ENCODE results near the gene TEPSIN.

Gene TEPSIN

GRCh38 chr17:81257533-81257932 is 18.7 kb upstream of the TEPSIN start:
- Histone ChIP-seq H3K4me1 (ENCODE audit: control insufficient read depth, insufficient read depth, low read length) (no peaks in the 10 kb centered on the region), H3K9me3 (ENCODE audit: control insufficient read depth, insufficient read depth, low read length) (no peaks in the 10 kb centered on the region), H3K9ac (ENCODE audit: low read depth, low read length) (no peak overlapping the region), H3K36me3 (ENCODE audit: control insufficient read depth, insufficient read depth, low read length) (peaks cover 26% of the 10 kb centered on the region), H3K27ac (ENCODE audit: low read depth, low read length) (no peak overlapping the region), H3K4me3 (ENCODE audit: low read depth, low read length) (no peak overlapping the region), H3K27me3 (ENCODE audit: control insufficient read depth, insufficient read depth, low read length) (no peaks in the 10 kb centered on the region)

GRCh38 chr17:81256616-81257015 is 17.8 kb upstream of the TEPSIN start:
- Histone ChIP-seq H3K27me3 (ENCODE audit: control insufficient read depth, insufficient read depth, low read length) (no peaks in the 10 kb centered on the region), H3K4me3 (ENCODE audit: low read depth, low read length) (no peak overlapping the region), H3K36me3 (ENCODE audit: control insufficient read depth, insufficient read depth, low read length) (peaks cover 24% of the 10 kb centered on the region), H3K4me1 (ENCODE audit: control insufficient read depth, insufficient read depth, low read length) (no peaks in the 10 kb centered on the region), H3K9me3 (ENCODE audit: control insufficient read depth, insufficient read depth, low read length) (no peaks in the 10 kb centered on the region), H3K27ac (ENCODE audit: low read depth, low read length) (no peak overlapping the region), H3K9ac (ENCODE audit: low read depth, low read length) (no peak overlapping the region)

GRCh38 chr17:81254955-81255717 is 16.3 kb upstream of the TEPSIN start:
- H3K36me3 ChIP-seq (ENCODE audit: control insufficient read depth, insufficient read depth, low read length), result peaks cover 19% of the 10 kb centered on the region
- no peaks in the 10 kb centered on the region for H3K27me3 ChIP-seq (ENCODE audit: control insufficient read depth, insufficient read depth, low read length)
- no peaks in the 10 kb centered on the region for H3K4me1 ChIP-seq (ENCODE audit: control insufficient read depth, insufficient read depth, low read length)
- H3K9me3 ChIP-seq (ENCODE audit: control insufficient read depth, insufficient read depth, low read length), result no peaks in the 10 kb centered on the region
- H3K4me3 ChIP-seq (ENCODE audit: low read depth, low read length), result no peak overlapping the region
- no peak overlapping the region for H3K27ac ChIP-seq (ENCODE audit: low read depth, low read length)
- no peak overlapping the region for H3K9ac ChIP-seq (ENCODE audit: low read depth, low read length)

- H3K27ac ChIP-seq (ENCODE audit: low read depth, low read length), result no peak overlapping the region
- H3K4me3 ChIP-seq (ENCODE audit: low read depth, low read length), result no peak overlapping the region
- no peaks in the 10 kb centered on the region for H3K9me3 ChIP-seq (ENCODE audit: control insufficient read depth, insufficient read depth, low read length)
- no peak overlapping the region for H3K9ac ChIP-seq (ENCODE audit: low read depth, low read length)
- no peaks in the 10 kb centered on the region for H3K4me1 ChIP-seq (ENCODE audit: control insufficient read depth, insufficient read depth, low read length)
- no peaks in the 10 kb centered on the region for H3K27me3 ChIP-seq (ENCODE audit: control insufficient read depth, insufficient read depth, low read length)
- peaks cover 7% of the 10 kb centered on the region; the same call in 1 of the 2 replicates for H3K36me3 ChIP-seq (ENCODE audit: control insufficient read depth, insufficient read depth, low read length)
Observed at GRCh38 chr17:81253358-81254131, 14.7 kb upstream of the TEPSIN start.

- Histone ChIP-seq H3K4me3 (ENCODE audit: low read depth, low read length) (no peak overlapping the region), H3K9ac (ENCODE audit: low read depth, low read length) (no peak overlapping the region), H3K4me1 (ENCODE audit: control insufficient read depth, insufficient read depth, low read length) (no peaks in the 10 kb centered on the region), H3K27ac (ENCODE audit: low read depth, low read length) (no peak overlapping the region), H3K9me3 (ENCODE audit: control insufficient read depth, insufficient read depth, low read length) (no peaks in the 10 kb centered on the region), H3K36me3 (ENCODE audit: control insufficient read depth, insufficient read depth, low read length) (peaks cover 7% of the 10 kb centered on the region; the same call in 1 of the 2 replicates), H3K27me3 (ENCODE audit: control insufficient read depth, insufficient read depth, low read length) (no peaks in the 10 kb centered on the region)
Observed at GRCh38 chr17:81252987-81253329, 14.1 kb upstream of the TEPSIN start.

- H3K27me3 ChIP-seq (ENCODE audit: control insufficient read depth, insufficient read depth, low read length), result no peaks in the 10 kb centered on the region
- no peak overlapping the region for H3K9ac ChIP-seq (ENCODE audit: low read depth, low read length)
- H3K4me3 ChIP-seq (ENCODE audit: low read depth, low read length), result no peak overlapping the region
- no peak overlapping the region for H3K27ac ChIP-seq (ENCODE audit: low read depth, low read length)
- H3K9me3 ChIP-seq (ENCODE audit: control insufficient read depth, insufficient read depth, low read length), result no peaks in the 10 kb centered on the region
- peaks cover 7% of the 10 kb centered on the region; the same call in 1 of the 2 replicates for H3K36me3 ChIP-seq (ENCODE audit: control insufficient read depth, insufficient read depth, low read length)
- H3K4me1 ChIP-seq (ENCODE audit: control insufficient read depth, insufficient read depth, low read length), result no peaks in the 10 kb centered on the region
Observed at GRCh38 chr17:81252326-81252986, 13.6 kb upstream of the TEPSIN start.

GRCh38 chr17:81251709-81252301 is 12.9 kb upstream of the TEPSIN start:
- Histone ChIP-seq H3K9me3 (ENCODE audit: control insufficient read depth, insufficient read depth, low read length) (no peaks in the 10 kb centered on the region), H3K27me3 (ENCODE audit: control insufficient read depth, insufficient read depth, low read length) (no peaks in the 10 kb centered on the region), H3K4me1 (ENCODE audit: control insufficient read depth, insufficient read depth, low read length) (no peaks in the 10 kb centered on the region), H3K36me3 (ENCODE audit: control insufficient read depth, insufficient read depth, low read length) (peaks cover 7% of the 10 kb centered on the region; the same call in 1 of the 2 replicates), H3K27ac (ENCODE audit: low read depth, low read length) (no peak overlapping the region), H3K4me3 (ENCODE audit: low read depth, low read length) (no peak overlapping the region), H3K9ac (ENCODE audit: low read depth, low read length) (no peak overlapping the region)

GRCh38 chr17:81251094-81251708 is 12.3 kb upstream of the TEPSIN start:
- H3K36me3 ChIP-seq (ENCODE audit: control insufficient read depth, insufficient read depth, low read length), result peaks cover 7% of the 10 kb centered on the region; the same call in 1 of the 2 replicates
- H3K9ac ChIP-seq (ENCODE audit: low read depth, low read length), result no peak overlapping the region
- no peaks in the 10 kb centered on the region for H3K9me3 ChIP-seq (ENCODE audit: control insufficient read depth, insufficient read depth, low read length)
- no peaks in the 10 kb centered on the region for H3K27me3 ChIP-seq (ENCODE audit: control insufficient read depth, insufficient read depth, low read length)
- no peak overlapping the region for H3K4me3 ChIP-seq (ENCODE audit: low read depth, low read length)
- no peak overlapping the region for H3K27ac ChIP-seq (ENCODE audit: low read depth, low read length)
- no peaks in the 10 kb centered on the region for H3K4me1 ChIP-seq (ENCODE audit: control insufficient read depth, insufficient read depth, low read length)

- H3K9me3 ChIP-seq (ENCODE audit: control insufficient read depth, insufficient read depth, low read length), result no peaks in the 10 kb centered on the region
- no peaks in the 10 kb centered on the region for H3K4me1 ChIP-seq (ENCODE audit: control insufficient read depth, insufficient read depth, low read length)
- H3K4me3 ChIP-seq (ENCODE audit: low read depth, low read length), result no peak overlapping the region
- H3K27me3 ChIP-seq (ENCODE audit: control insufficient read depth, insufficient read depth, low read length), result no peaks in the 10 kb centered on the region
- H3K27ac ChIP-seq (ENCODE audit: low read depth, low read length), result no peak overlapping the region
- peaks cover 7% of the 10 kb centered on the region; the same call in 1 of the 2 replicates for H3K36me3 ChIP-seq (ENCODE audit: control insufficient read depth, insufficient read depth, low read length)
- H3K9ac ChIP-seq (ENCODE audit: low read depth, low read length), result no peak overlapping the region
Observed at GRCh38 chr17:81250286-81251093, 11.6 kb upstream of the TEPSIN start.
